HCT116 (cell line): ENCODE results near the gene ISYNA1. TPM values are rescaled to one million over a fixed set of nuclear protein-coding genes. Genes with fewer than 3 reads are reported as not detected.

ENCODE experiments used
- ATAC-seq: fragments of 200-7000 bp; cut with Tn5 transposase; 2 replicates; pipeline ENCODE4 v1.9.1; 2020; ENCODE audit warnings: mild to moderate bottlenecking, moderate library complexity
- BruUV-seq: library from RNA; stranded (reverse); fragments of 400-500 nt; replicated peaks from 2 replicates; lab custom pipeline; 2021; lab: Mats Ljungman, UMichigan
- CTCF ChIA-PET: fragments of 300-600 bp; sonication (Branson Sonifier 250); formaldehyde crosslinking; loops from one replicate; lab custom pipeline; 2021; ENCODE audit warnings: antibody characterized with exemption; lab: Charles Lee
- POLR2A ChIA-PET: fragments of 300-600, 350-600 bp; sonication (Branson Sonifier 250); formaldehyde crosslinking; loops from one replicate; lab custom pipeline; 2021; ENCODE audit warnings: antibody characterized with exemption; lab: Charles Lee
- RAD21 ChIA-PET, 2 experiments: fragments of 300-600 bp; sonication (Branson Sonifier 250); formaldehyde crosslinking; loops; one replicate each; lab custom pipeline; 2023; ENCODE audit warnings: low total read pairs in 2 of 2; ENCODE audit not compliant: uncharacterized antibody in 2 of 2, unreplicated experiment in 2 of 2, low non-redundant PET in 1 of 2; lab: Charles Lee
- DNase-seq: peaks from one replicate; pipeline ENCODE4 v3.0.0-alpha.2; 2010; ENCODE audit warnings: low read depth, low spot score
- H2AFZ ChIP-seq: fragments of 200-600 bp; shearing (Covaris generic), sonication (generic); 2 replicates; pipeline ENCODE4 v1.6.1; 2017; ENCODE audit warnings: low read depth, mixed run types, mixed read lengths, antibody characterized with exemption, low read length; ENCODE audit not compliant: poor library complexity, severe bottlenecking
- H3K27ac ChIP-seq: 2 replicates; pipeline ENCODE4 v1.5.1; 2012; ENCODE audit warnings: low read depth, low read length
- H3K27me3 ChIP-seq: fragments of 200-600 bp; sonication (generic); 2 replicates; pipeline ENCODE4 v1.6.1; 2016; ENCODE audit warnings: mixed run types, low read length, mixed read lengths; ENCODE audit not compliant: insufficient read depth
- H3K36me3 ChIP-seq, 2 experiments: fragments of 200-500 bp in 1 of 2; fragments of 200-600 bp in 1 of 2; sonication (Bioruptor generic) in 1 of 2; sonication (generic) in 1 of 2; 2 replicates each; pipeline versions ENCODE4 v1.5.1 to v1.6.1; 2014 to 2016; ENCODE audit warnings: low read length in 2 of 2, inconsistent platforms in 1 of 2, mixed read lengths in 1 of 2, mixed run types in 1 of 2; ENCODE audit not compliant: insufficient read depth in 2 of 2, control insufficient read depth in 1 of 2
- H3K4me1 ChIP-seq, 2 experiments: fragments of 200-600 bp in 1 of 2; sonication (generic) in 1 of 2; 2 replicates each; pipeline versions ENCODE4 v1.5.1 to v1.6.1; 2012 to 2017; ENCODE audit warnings: low read length in 2 of 2, inconsistent platforms in 1 of 2, mild to moderate bottlenecking in 1 of 2, mixed read lengths in 1 of 2, mixed run types in 1 of 2, moderate library complexity in 1 of 2; ENCODE audit not compliant: insufficient read depth in 2 of 2, control insufficient read depth in 1 of 2
- H3K4me2 ChIP-seq: fragments of 200-600 bp; sonication (generic); 2 replicates; pipeline ENCODE4 v1.6.1; 2017; ENCODE audit warnings: mixed run types, low read length, mixed read lengths
- H3K4me3 ChIP-seq, 2 experiments: fragments of 200-600 bp in 1 of 2; sonication (generic) in 1 of 2; replicated peaks in 1 of 2; 2 replicates each; pipeline ENCODE4 v1.5.1; 2011 to 2016; ENCODE audit warnings: low read length in 2 of 2, control low read depth in 1 of 2, low read depth in 1 of 2, mild to moderate bottlenecking in 1 of 2, mixed read lengths in 1 of 2, mixed run types in 1 of 2
- H3K79me2 ChIP-seq: fragments of 200-600 bp; sonication (generic); 2 replicates; pipeline ENCODE4 v1.6.1; 2017; ENCODE audit warnings: mild to moderate bottlenecking, mixed run types, low read length, moderate library complexity, mixed read lengths; ENCODE audit not compliant: insufficient read depth
- H3K9ac ChIP-seq: fragments of 200-600 bp; sonication (generic); 2 replicates; pipeline ENCODE4 v1.6.1; 2016; ENCODE audit warnings: low read length, mixed read lengths
- H3K9me2 ChIP-seq: fragments of 200-600 bp; sonication (generic), shearing (Covaris generic); 2 replicates; pipeline ENCODE4 v1.6.1; 2017; ENCODE audit warnings: mixed run types, mild to moderate bottlenecking, moderate library complexity; ENCODE audit not compliant: insufficient read depth
- H3K9me3 ChIP-seq, 2 experiments: fragments of 200-500 bp in 1 of 2; fragments of 200-600 bp in 1 of 2; sonication (Bioruptor generic) in 1 of 2; sonication (generic) in 1 of 2; 2 replicates each; pipeline ENCODE4 v1.6.1; 2014 to 2017; ENCODE audit warnings: low read length in 2 of 2, mixed read lengths in 2 of 2, inconsistent platforms in 1 of 2, low read depth in 1 of 2, mild to moderate bottlenecking in 1 of 2, mixed run types in 1 of 2, moderate library complexity in 1 of 2; ENCODE audit not compliant: control insufficient read depth in 1 of 2, insufficient read depth in 1 of 2
- H4K20me1 ChIP-seq: fragments of 200-600 bp; sonication (generic), shearing (Covaris generic); 2 replicates; pipeline ENCODE4 v1.6.1; 2017; ENCODE audit warnings: mixed run types, mild to moderate bottlenecking, moderate library complexity; ENCODE audit not compliant: insufficient read depth
- CBX3 ChIP-seq: IDR thresholded peaks from 2 replicates; pipeline ENCODE4 v1.6.1; 2012; ENCODE audit warnings: low read depth
- EGR1 ChIP-seq: IDR thresholded peaks from 2 replicates; pipeline ENCODE4 v1.6.1; 2012; ENCODE audit warnings: low read depth
- ELF1 ChIP-seq: IDR thresholded peaks from 2 replicates; pipeline ENCODE4 v1.6.1; 2012; ENCODE audit warnings: low read depth, borderline replicate concordance
- JUND ChIP-seq: IDR thresholded peaks from 2 replicates; pipeline ENCODE4 v1.6.1; 2012
- SIN3A ChIP-seq: IDR thresholded peaks from 2 replicates; pipeline ENCODE4 v1.6.1; 2012; ENCODE audit warnings: low read depth
- SP1 ChIP-seq: IDR thresholded peaks from 2 replicates; pipeline ENCODE4 v1.6.1; 2012; ENCODE audit warnings: low read depth
- SRF ChIP-seq: IDR thresholded peaks from 2 replicates; pipeline ENCODE4 v1.6.1; 2012; ENCODE audit warnings: low read depth
- TCF7L2 ChIP-seq: IDR thresholded peaks from 2 replicates; pipeline ENCODE4 v1.7.0; 2011; ENCODE audit warnings: borderline replicate concordance, inconsistent platforms; ENCODE audit not compliant: insufficient read depth, insufficient read length; ENCODE audit errors: extremely low read depth
- intact Hi-C: fragments of 100-400 bp; cut with micrococcal nuclease; formaldehyde crosslinking; loops from 2 replicates; pipeline ENCODE4 v1.10.0; 2022
- total RNA-seq: library from RNA; stranded (reverse); gene quantifications from one replicate; pipeline ENCODE4 v1.2.1, GENCODE V29; 2021; ENCODE audit not compliant: unreplicated experiment
- TF ChIP-seq, protein P1 (sequence below): IDR thresholded peaks from 2 replicates; pipeline ENCODE4 v1.6.1; 2012
- TF ChIP-seq, protein P2 (sequence below): IDR thresholded peaks from 2 replicates; pipeline ENCODE4 v1.6.1; 2011; ENCODE audit warnings: mild to moderate bottlenecking, low read length, moderate library complexity; ENCODE audit not compliant: insufficient replicate concordance; ENCODE audit errors: extremely low read depth

Gene ISYNA1
- total RNA-seq, 1 experiment from 2014 or later, result 365 TPM

DNA sequence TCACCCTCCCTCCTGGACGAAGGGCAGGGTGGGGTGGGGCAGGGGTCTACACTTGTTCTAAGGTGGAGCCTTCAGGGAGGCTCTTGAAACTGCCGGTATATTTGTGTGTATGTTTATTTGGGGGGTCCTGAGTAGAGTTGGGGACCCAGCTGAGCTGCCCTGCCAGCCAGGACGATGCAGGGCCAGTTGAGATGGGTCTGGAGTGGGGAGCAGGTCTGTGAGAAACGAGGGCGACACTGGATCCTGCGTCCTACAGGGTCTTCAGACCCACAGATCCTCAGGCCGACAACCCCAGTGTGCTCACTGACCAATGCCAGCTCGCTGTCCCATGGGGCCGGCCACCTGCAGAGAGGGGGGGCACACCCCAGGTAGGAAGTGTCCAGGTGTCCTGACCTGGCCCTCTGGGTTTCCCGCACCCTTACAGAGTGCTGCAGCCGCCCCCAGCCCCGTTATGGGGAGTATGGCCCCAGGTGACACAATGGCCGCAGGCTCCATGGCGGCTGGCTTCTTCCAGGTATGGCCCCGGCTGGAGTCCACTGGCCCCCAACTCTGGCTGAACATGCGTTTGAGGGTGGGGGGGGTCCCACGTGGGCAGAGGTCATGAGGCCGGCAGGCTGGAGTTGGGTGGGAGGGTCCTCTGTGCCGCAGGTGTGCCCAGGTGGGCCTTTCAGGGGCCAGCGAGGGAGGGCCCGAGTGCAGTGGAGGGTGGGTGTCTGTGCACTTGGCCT is 7.4 kb downstream of the ISYNA1 start:
- Histone ChIP-seq H4K20me1 (no peaks in the 10 kb centered on the region), H3K27ac (no peak overlapping the region; the same call in 1 of the 2 replicates), H3K4me1 (peaks cover 4 to 12% of the 10 kb centered on the region in 2 experiments; a peak in 3 of 4 replicates), H3K9me3 (no peaks in the 10 kb centered on the region), H3K27me3 (no peaks in the 10 kb centered on the region), H3K36me3 (peaks cover 1 to 5% of the 10 kb centered on the region in 2 experiments; a peak in 3 of 4 replicates), H2AFZ (no peak overlapping the region), H3K9ac (no peak overlapping the region), H3K4me3 (no peak overlapping the region), H3K9me2 (no peaks in the 10 kb centered on the region), H3K79me2 (peaks cover 18% of the 10 kb centered on the region), H3K4me2 (no peak overlapping the region)
- ChIA-PET POLR2A (no interaction called here), RAD21 (no interaction called here), CTCF (no interaction called here)
- no peak for DNase-seq
- no peak for TF ChIP-seq CBX3
- TF ChIP-seq, protein P1, sequence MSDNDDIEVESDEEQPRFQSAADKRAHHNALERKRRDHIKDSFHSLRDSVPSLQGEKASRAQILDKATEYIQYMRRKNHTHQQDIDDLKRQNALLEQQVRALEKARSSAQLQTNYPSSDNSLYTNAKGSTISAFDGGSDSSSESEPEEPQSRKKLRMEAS, result no peak
- TF ChIP-seq SP1, result no peak
- TF ChIP-seq ELF1, result no peak
- TF ChIP-seq EGR1, result no peak
- no peak for TF ChIP-seq SRF
- TF ChIP-seq SIN3A, result no peak
- TF ChIP-seq, protein P2, sequence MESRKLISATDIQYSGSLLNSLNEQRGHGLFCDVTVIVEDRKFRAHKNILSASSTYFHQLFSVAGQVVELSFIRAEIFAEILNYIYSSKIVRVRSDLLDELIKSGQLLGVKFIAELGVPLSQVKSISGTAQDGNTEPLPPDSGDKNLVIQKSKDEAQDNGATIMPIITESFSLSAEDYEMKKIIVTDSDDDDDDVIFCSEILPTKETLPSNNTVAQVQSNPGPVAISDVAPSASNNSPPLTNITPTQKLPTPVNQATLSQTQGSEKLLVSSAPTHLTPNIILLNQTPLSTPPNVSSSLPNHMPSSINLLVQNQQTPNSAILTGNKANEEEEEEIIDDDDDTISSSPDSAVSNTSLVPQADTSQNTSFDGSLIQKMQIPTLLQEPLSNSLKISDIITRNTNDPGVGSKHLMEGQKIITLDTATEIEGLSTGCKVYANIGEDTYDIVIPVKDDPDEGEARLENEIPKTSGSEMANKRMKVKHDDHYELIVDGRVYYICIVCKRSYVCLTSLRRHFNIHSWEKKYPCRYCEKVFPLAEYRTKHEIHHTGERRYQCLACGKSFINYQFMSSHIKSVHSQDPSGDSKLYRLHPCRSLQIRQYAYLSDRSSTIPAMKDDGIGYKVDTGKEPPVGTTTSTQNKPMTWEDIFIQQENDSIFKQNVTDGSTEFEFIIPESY, result no peak
- no peak for TF ChIP-seq TCF7L2
- no peak for TF ChIP-seq JUND
- intact Hi-C loops, result no loop called here
- no TSS peak for BruUV-seq
- ATAC-seq, result no peak
